Tibial nerve (tissue), 3 donors: Measurements from ENCODE around the gene ATP1A2.

Source experiments
- CTCF ChIP-seq, 5 experiments: fragments of 200-600 bp in 3 of 5; fragments of 450-650 bp in 2 of 5; sonication (generic) in 3 of 5; IDR thresholded peaks; one replicate each; pipeline ENCODE4 v1.5.1; 2016 to 2019; ENCODE audit warnings: antibody characterized with exemption in 5 of 5, mild to moderate bottlenecking in 3 of 5, moderate library complexity in 2 of 5
- POLR2A ChIP-seq, 2 donors: fragments of 450-650 bp; IDR thresholded peaks; one replicate each; pipeline ENCODE4 v1.6.1; 2017; ENCODE audit warnings: antibody characterized with exemption in 2 of 2, mild to moderate bottlenecking in 2 of 2, moderate library complexity in 2 of 2

GRCh38 chr1:160178731-160179130 is 63.2 kb downstream of the ATP1A2 start:
- TF ChIP-seq CTCF (IDR thresholded peaks at IDR 0.05) (no peak), POLR2A (IDR thresholded peaks at IDR 0.05) (no peak)
